Measurements from ENCODE around the gene INTS6. TPM values are rescaled to one million over a fixed set of nuclear protein-coding genes. Genes with fewer than 3 reads are reported as not detected.

Gene INTS6
- total RNA-seq, 4 donors from 2014 or later: 25.1 to 42.2 (median 31.8) TPM

DNA sequence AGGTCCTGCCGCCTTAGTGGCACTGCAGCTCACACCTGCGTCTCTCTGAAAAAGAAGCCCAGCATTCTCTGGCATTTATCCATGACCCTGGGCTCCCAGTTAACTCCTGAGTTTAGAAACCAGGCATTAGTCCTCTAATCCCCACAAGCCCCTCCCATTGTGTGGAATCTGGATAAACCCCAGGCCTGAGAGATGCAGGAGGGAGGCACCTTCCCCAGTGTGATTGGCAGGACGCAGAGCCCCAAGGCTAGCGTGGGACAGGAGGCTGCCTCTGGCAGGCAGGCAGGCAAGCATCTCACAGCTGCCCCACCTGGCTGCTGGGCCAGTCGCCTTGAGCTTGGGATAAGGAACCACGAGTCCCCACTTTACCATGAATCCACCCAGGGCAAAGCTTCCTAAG, 124.3 kb downstream of the INTS6 start:
- Histone ChIP-seq H3K4me3 (no peak overlapping the region), H3K27ac (no peak overlapping the region), H3K9me3 (no peaks in the 10 kb centered on the region), H3K36me3 (no peaks in the 10 kb centered on the region), H3K27me3 (no peaks in the 10 kb centered on the region), H3K4me1 (no peaks in the 10 kb centered on the region)
- 19 to 81% methylated on average over 2 to 3 of the region's 6 CpGs for WGBS, 2 donors
- DNase-seq: no peak
- TF ChIP-seq POLR2A (IDR thresholded peaks at IDR 0.05) (no peak), CTCF (IDR thresholded peaks at IDR 0.05) (no peak)
- intact Hi-C loops (cut with DNase I): no loop called here

DNA sequence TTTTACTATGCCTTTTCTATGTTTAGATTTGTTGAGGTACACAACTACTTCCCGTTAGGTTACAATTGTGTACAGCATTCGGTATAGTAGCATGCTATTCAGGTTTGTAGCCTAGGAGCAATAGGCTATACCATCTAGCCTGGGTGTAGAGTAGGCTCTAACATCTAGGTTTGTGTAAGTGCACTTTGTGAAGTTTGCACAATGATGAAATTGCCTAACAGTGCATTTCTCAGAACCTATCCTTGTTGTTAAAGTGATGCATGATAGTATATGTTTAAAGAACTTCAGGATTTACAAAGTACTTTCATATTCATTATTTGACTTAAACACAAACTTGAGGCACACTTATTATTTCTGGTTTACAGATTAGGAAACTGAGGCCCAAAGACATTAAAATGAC, 124.9 kb downstream of the INTS6 start:
- TF ChIP-seq POLR2A (IDR thresholded peaks at IDR 0.05) (no peak), CTCF (IDR thresholded peaks at IDR 0.05) (no peak)
- Histone ChIP-seq H3K9me3 (no peaks in the 10 kb centered on the region), H3K27ac (no peak overlapping the region), H3K27me3 (no peaks in the 10 kb centered on the region), H3K4me3 (no peak overlapping the region), H3K36me3 (no peaks in the 10 kb centered on the region), H3K4me1 (no peaks in the 10 kb centered on the region)
- intact Hi-C loops (cut with DNase I): no loop called here
- WGBS, 2 donors: 90 to 100% methylated on average over 2 of the region's 2 CpGs
- DNase-seq: no peak

DNA sequence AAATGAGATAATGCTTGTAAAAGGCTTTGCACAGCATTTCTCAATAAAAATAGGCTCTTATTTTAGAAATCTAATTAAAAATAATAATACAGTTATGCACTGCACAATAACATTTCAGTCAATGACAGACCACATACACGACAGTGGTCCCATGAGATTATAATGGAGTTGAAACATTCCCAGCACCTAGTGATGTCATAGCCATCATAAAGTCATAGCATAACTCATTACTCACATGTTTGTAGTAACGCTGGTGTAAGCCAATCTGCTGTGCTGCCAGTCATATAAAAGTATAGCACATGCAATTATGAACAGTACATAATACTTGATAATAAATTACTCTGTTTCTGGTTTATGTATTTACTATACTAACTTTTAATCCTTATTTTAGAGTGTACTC, 126.1 kb downstream of the INTS6 start:
- WGBS, 2 donors: 80 to 91% methylated on average over 2 of the region's 2 CpGs
- no peak for TF ChIP-seq POLR2A (IDR thresholded peaks at IDR 0.05)
- no peak for TF ChIP-seq CTCF (IDR thresholded peaks at IDR 0.05)
- DNase-seq: no peak
- H3K27ac ChIP-seq: no peak overlapping the region
- H3K36me3 ChIP-seq: no peaks in the 10 kb centered on the region
- no peak overlapping the region for H3K4me3 ChIP-seq
- H3K9me3 ChIP-seq: no peaks in the 10 kb centered on the region
- no peaks in the 10 kb centered on the region for H3K4me1 ChIP-seq
- intact Hi-C loops (cut with DNase I): no loop called here
- no peaks in the 10 kb centered on the region for H3K27me3 ChIP-seq

GRCh38 chr13:51325837-51326236, 127.0 kb downstream of the INTS6 start:
- Histone ChIP-seq H3K9me3 (no peaks in the 10 kb centered on the region), H3K36me3 (no peaks in the 10 kb centered on the region), H3K4me1 (no peaks in the 10 kb centered on the region), H3K27ac (no peak overlapping the region), H3K27me3 (no peaks in the 10 kb centered on the region), H3K4me3 (no peak overlapping the region)
- WGBS, 2 donors: 88 to 89% methylated on average over 6 of the region's 6 CpGs
- intact Hi-C loops (cut with DNase I): no loop called here
- no peak for TF ChIP-seq POLR2A (IDR thresholded peaks at IDR 0.05)
- TF ChIP-seq CTCF (IDR thresholded peaks at IDR 0.05): no peak
- no peak for DNase-seq

- no peak for TF ChIP-seq POLR2A (IDR thresholded peaks at IDR 0.05)
- no peak for TF ChIP-seq CTCF (IDR thresholded peaks at IDR 0.05)
- Histone ChIP-seq H3K36me3 (no peaks in the 10 kb centered on the region), H3K4me3 (no peak overlapping the region), H3K9me3 (no peaks in the 10 kb centered on the region), H3K27ac (no peak overlapping the region), H3K4me1 (no peaks in the 10 kb centered on the region), H3K27me3 (no peaks in the 10 kb centered on the region)
- 69 to 70% methylated on average over 7 to 8 of the region's 14 CpGs for whole genome bisulfite sequencing, 2 donors
- intact Hi-C loops (cut with DNase I): no loop called here
- no peak for DNase-seq
Observed at GRCh38 chr13:51324714-51325420, 128.0 kb downstream of the INTS6 start.
